HepG2 (cell line): ENCODE results near the gene EIF4H. TPM values are rescaled to one million over a fixed set of nuclear protein-coding genes. Genes with fewer than 3 reads are reported as not detected.

Experiments used
- ATAC-seq: fragments of 200-7000 bp; cut with Tn5 transposase; 3 replicates; pipeline ENCODE4 v1.9.1; 2020; ENCODE audit warnings: mild to moderate bottlenecking, moderate library complexity
- BruUV-seq: library from RNA; stranded (reverse); fragments of 400-500 nt; replicated peaks from 2 replicates; lab custom pipeline; 2021; lab: Mats Ljungman, UMichigan
- CTCF ChIA-PET: fragments of 300-600 bp; formaldehyde crosslinking; extraction: SDS; loops from one replicate; lab custom pipeline; 2021; ENCODE audit warnings: low total read pairs, inconsistent platforms, low intra/inter-chr PET ratio; lab: Yijun Ruan, JAX
- POLR2A ChIA-PET: fragments of 350-600 bp; sonication (Branson Sonifier 250); formaldehyde crosslinking; loops from one replicate; lab custom pipeline; 2020; ENCODE audit warnings: antibody characterized with exemption, inconsistent platforms; lab: Yijun Ruan, JAX
- DNase-seq: peaks from one replicate; pipeline ENCODE4 v3.0.0-alpha.2; 2015; ENCODE audit warnings: low spot score
- FAIRE-seq: peaks from 3 replicates; lab custom pipeline; 2011; peaks lifted over from hg19 to GRCh38; lab: Jason Lieb, UNC
- H2AFZ ChIP-seq: one replicate; pipeline ENCODE4 v1.6.1; 2011; ENCODE audit warnings: low read length, inconsistent platforms
- H3K27ac ChIP-seq: fragments of 300-600 bp; 3 replicates; pipeline ENCODE4 v1.8.0; 2011; ENCODE audit warnings: mixed run types, mild to moderate bottlenecking, mixed read lengths, low read length, inconsistent platforms; ENCODE audit not compliant: insufficient read depth; ENCODE audit errors: extremely low read length
- H3K27me3 ChIP-seq, 2 experiments: fragments of 200-600 bp in 1 of 2; 2 replicates in 1 of 2; 3 replicates in 1 of 2; pipeline versions ENCODE4 v1.6.0 to v1.8.0; 2011; ENCODE audit warnings: low read length in 2 of 2, mild to moderate bottlenecking in 2 of 2, moderate library complexity in 2 of 2, inconsistent platforms in 1 of 2; ENCODE audit not compliant: insufficient read depth in 2 of 2, control insufficient read depth in 1 of 2
- H3K36me3 ChIP-seq, 2 experiments: fragments of 200-600 bp in 1 of 2; replicated peaks in 1 of 2; 2 replicates in 1 of 2; 3 replicates in 1 of 2; pipeline versions ENCODE4 v1.5.1 to v1.8.0; 2011; ENCODE audit warnings: low read length in 2 of 2, inconsistent platforms in 1 of 2; ENCODE audit not compliant: insufficient read depth in 2 of 2, control insufficient read depth in 1 of 2
- H3K4me1 ChIP-seq: 2 replicates; pipeline ENCODE4 v1.5.1; 2012; ENCODE audit warnings: low read length, inconsistent platforms; ENCODE audit not compliant: insufficient read depth
- H3K4me2 ChIP-seq: 2 replicates; pipeline ENCODE4 v1.6.0; 2011; ENCODE audit warnings: low read depth, low read length, inconsistent platforms
- H3K4me3 ChIP-seq, 3 experiments: fragments of 200-600 bp in 1 of 3; sonication (generic), shearing (Covaris generic) in 1 of 3; replicated peaks in 1 of 3; 2 replicates each; pipeline ENCODE4 v1.5.1; 2011 to 2016; ENCODE audit warnings: low read length in 3 of 3, inconsistent platforms in 2 of 3, low read depth in 2 of 3, mild to moderate bottlenecking in 2 of 3, control low read depth in 1 of 3, mixed read lengths in 1 of 3; ENCODE audit not compliant: insufficient read depth in 1 of 3
- H3K79me2 ChIP-seq: one replicate; pipeline ENCODE4 v1.6.1; 2011; ENCODE audit warnings: low read length, inconsistent platforms; ENCODE audit not compliant: insufficient read depth
- H3K9ac ChIP-seq: 2 replicates; pipeline ENCODE4 v1.6.0; 2011; ENCODE audit warnings: mild to moderate bottlenecking, low read depth, low read length, inconsistent platforms; ENCODE audit not compliant: insufficient read depth
- H3K9me3 ChIP-seq: 2 replicates; pipeline ENCODE4 v1.5.1; 2012; ENCODE audit warnings: mild to moderate bottlenecking, low read length
- H4K20me1 ChIP-seq: 2 replicates; pipeline ENCODE4 v1.6.0; 2011; ENCODE audit warnings: inconsistent platforms, mild to moderate bottlenecking, low read length, moderate library complexity; ENCODE audit not compliant: insufficient read depth
- AGO2 ChIP-seq: fragments of 200-400 bp; formaldehyde crosslinking; optimal IDR thresholded peaks from 2 replicates; pipeline ENCODE3; 2017; ENCODE audit warnings: mild to moderate bottlenecking, low read depth, low read length, moderate library complexity
- ELF3 ChIP-seq: IDR thresholded peaks from 2 replicates; pipeline ENCODE4 v1.6.1; 2016; ENCODE audit warnings: missing genetic modification reagents, missing compliant biosample characterization
- GATAD1 ChIP-seq: IDR thresholded peaks from 2 replicates; pipeline ENCODE4 v1.6.1; 2016; ENCODE audit warnings: missing genetic modification reagents, missing compliant biosample characterization
- HNF4A ChIP-seq: sonication (generic); formaldehyde crosslinking; IDR thresholded peaks from 2 replicates; pipeline ENCODE4 v1.4.0; 2020; ENCODE audit warnings: missing genetic modification reagents
- HOXA9 ChIP-seq: sonication (generic); formaldehyde crosslinking; IDR thresholded peaks from 2 replicates; pipeline ENCODE4 v1.8.1; 2022; ENCODE audit warnings: missing genetic modification reagents, mild to moderate bottlenecking, moderate library complexity, borderline replicate concordance
- HOXD1 ChIP-seq: sonication (generic); formaldehyde crosslinking; IDR thresholded peaks from 2 replicates; pipeline ENCODE4 v1.5.0; 2020; ENCODE audit warnings: missing genetic modification reagents
- PHB2 ChIP-seq: fragments of 450-650 bp; IDR thresholded peaks from 2 replicates; pipeline ENCODE4 v1.6.1; 2018; ENCODE audit not compliant: partially characterized antibody
- RBAK ChIP-seq: sonication (generic); formaldehyde crosslinking; IDR thresholded peaks from 2 replicates; pipeline ENCODE4 v1.5.1; 2020; ENCODE audit warnings: mild to moderate bottlenecking, missing genetic modification reagents
- SMAD3 ChIP-seq: sonication (generic); formaldehyde crosslinking; IDR thresholded peaks from 2 replicates; pipeline ENCODE4 v1.4.0; 2020; ENCODE audit warnings: missing genetic modification reagents
- SP140L ChIP-seq: sonication (generic); formaldehyde crosslinking; IDR thresholded peaks from 2 replicates; pipeline ENCODE4 v1.4.0; 2020; ENCODE audit warnings: missing genetic modification reagents, borderline replicate concordance
- SP4 ChIP-seq: sonication (generic); formaldehyde crosslinking; IDR thresholded peaks from 2 replicates; pipeline ENCODE4 v1.8.1; 2023; ENCODE audit warnings: mild to moderate bottlenecking, missing genetic modification reagents
- TP53 ChIP-seq: sonication (generic); formaldehyde crosslinking; conservative IDR thresholded peaks from 2 replicates; pipeline ENCODE4 v1.4.0; 2020; ENCODE audit warnings: missing genetic modification reagents
- ZFY ChIP-seq: sonication (generic); formaldehyde crosslinking; IDR thresholded peaks from 2 replicates; pipeline ENCODE4 v1.4.0; 2020; ENCODE audit warnings: missing genetic modification reagents
- WGBS: methylation state at CpG from one replicate; pipeline ENCODE4 v1.1.6; 2017; ENCODE audit warnings: low lambda C conversion rate; 5-methylcytosine and 5-hydroxymethylcytosine counted together
- in situ Hi-C: cut with HindIII; loops from 2 replicates; pipeline ENCODE4 v1.10.0; 2017; ENCODE audit warnings: low pct_unique_long_range_greater_than_20kb; ENCODE audit not compliant: extremely low pct_ligation_motif_present
- intact Hi-C: fragments of 100-400 bp; cut with micrococcal nuclease; formaldehyde crosslinking; loops from one replicate; pipeline ENCODE4 v1.10.0; 2022; ENCODE audit not compliant: unreplicated experiment
- polyA plus RNA-seq, 8 experiments: library from polyadenylated mRNA; depleted of rRNA in 3 of 8; stranded (reverse) in 7 of 8; unstranded in 1 of 8; fragments of >200 nt; fragmentation: Illumina TruSeq in 4 of 8; extraction: Trizol in 4 of 8; gene quantifications; 2 replicates each; pipeline versions ENCODE4 v1.2.1 to v1.2.3, GENCODE V29; 2011 to 2016; ENCODE audit warnings: low read depth in 4 of 8, missing spikeins in 1 of 8, mixed read lengths in 1 of 8; ENCODE audit not compliant: insufficient read depth in 1 of 8
- total RNA-seq, 5 experiments: library from RNA; depleted of rRNA; stranded (reverse); fragments of >200 nt; fragmentation: Illumina TruSeq; extraction: Trizol; gene quantifications; 2 replicates each; pipeline ENCODE4 v1.2.3, GENCODE V29; 2016; ENCODE audit warnings: low read depth in 1 of 5
- TF ChIP-seq, protein P1 (sequence below): sonication (generic); formaldehyde crosslinking; IDR thresholded peaks from 2 replicates; pipeline ENCODE4 v1.4.0; 2020; ENCODE audit warnings: missing genetic modification reagents, borderline replicate concordance
- TF ChIP-seq, protein P2 (sequence below): sonication (generic); formaldehyde crosslinking; IDR thresholded peaks from 2 replicates; pipeline ENCODE4 v1.9.0; 2021; ENCODE audit warnings: missing genetic modification reagents, borderline replicate concordance
- TF ChIP-seq, protein P3 (sequence below): sonication (generic); formaldehyde crosslinking; IDR thresholded peaks from 2 replicates; pipeline ENCODE4 v1.4.0; 2020; ENCODE audit warnings: missing genetic modification reagents
- TF ChIP-seq, protein P4 (sequence below): sonication (generic); formaldehyde crosslinking; IDR thresholded peaks from 2 replicates; pipeline ENCODE4 v1.8.0; 2022; ENCODE audit warnings: low read depth, missing genetic modification reagents

The EIF4H gene
- total and polyA plus RNA-seq, 2 of the 13 experiments (the other 11 are each of a cell fraction or from before 2014, with no cell fraction given), result 232 to 321 TPM

DNA sequence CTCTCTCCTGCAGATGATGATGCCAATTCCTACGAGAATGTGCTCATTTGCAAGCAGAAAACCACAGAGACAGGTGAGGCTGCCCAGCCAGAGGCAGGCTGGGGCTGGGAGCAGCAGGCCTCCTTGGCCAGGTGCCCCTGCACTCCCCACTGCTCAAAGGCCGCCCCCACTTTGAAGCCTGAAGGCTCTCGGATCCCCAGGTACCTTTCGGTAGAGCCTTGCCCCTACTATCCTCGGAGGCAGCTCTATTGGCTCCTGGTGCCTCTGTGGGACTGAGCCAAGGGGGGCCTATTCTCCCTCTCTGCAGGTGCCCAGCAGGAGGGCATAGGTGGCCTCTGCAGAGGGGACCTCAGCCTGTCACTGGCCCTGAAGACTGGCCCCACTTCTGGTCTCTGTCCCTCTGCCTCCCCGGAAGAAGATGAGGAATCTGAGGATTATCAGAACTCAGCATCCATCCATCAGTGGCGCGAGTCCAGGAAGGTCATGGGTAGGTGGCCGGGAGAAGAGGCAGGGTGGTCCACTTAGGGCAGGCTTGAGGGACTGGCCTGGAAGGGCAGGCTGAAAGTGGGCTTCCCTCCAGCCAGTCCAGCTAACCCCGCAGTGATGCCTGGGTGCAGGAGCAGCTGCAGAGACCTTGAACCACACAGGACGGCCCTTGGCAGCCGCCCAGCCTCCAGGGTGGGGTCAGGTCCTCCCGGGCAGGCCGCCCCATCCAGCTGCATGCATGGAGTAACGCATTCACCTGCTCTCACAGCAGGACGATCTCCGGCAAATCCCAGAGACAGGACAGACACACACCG is 49.8 kb downstream of the EIF4H start:
- ChIA-PET CTCF (no interaction called here), POLR2A (no interaction called here)
- Histone ChIP-seq H3K4me2 (no peak overlapping the region), H3K79me2 (no peaks in the 10 kb centered on the region), H3K36me3 (peaks cover 0 to 5% of the 10 kb centered on the region in 2 experiments; a peak in 2 of 5 replicates), H3K9me3 (no peaks in the 10 kb centered on the region), H3K27ac (no peak overlapping the region), H2AFZ (no peak overlapping the region), H4K20me1 (no peaks in the 10 kb centered on the region), H3K4me1 (peaks cover 20% of the 10 kb centered on the region), H3K4me3 (no peak overlapping the region), H3K9ac (no peak overlapping the region), H3K27me3 (no peaks in the 10 kb centered on the region)
- DNase-seq, result no peak
- in situ Hi-C loops, result loop anchor here (25.0 kb wide), 1 partner anchor 338 kb away; no protein-coding TSS in a partner anchor
- BruUV-seq, result no TSS peak
- 69% methylated on average over 7 of the region's 18 CpGs for whole genome bisulfite sequencing
- ATAC-seq, result no peak; the same call in 2 of the 3 replicates
- intact Hi-C loops, result no loop called here
- no peak for FAIRE-seq
- TF ChIP-seq HOXA9 (CRISPR knock-in tag) (no peak), SP140L (no peak), HNF4A (CRISPR knock-in tag) (0 out of 2 replicates have a peak, but pooled peaks have one; percentile 5), SMAD3 (CRISPR knock-in tag) (no peak), ZFY (CRISPR knock-in tag) (no peak), SP4 (CRISPR knock-in tag) (no peak), HOXD1 (CRISPR knock-in tag) (no peak), GATAD1 (CRISPR knock-in tag) (no peak), AGO2 (peak; percentile 62), TP53 (no peak), PHB2 (no peak), RBAK (CRISPR knock-in tag) (no peak), ELF3 (CRISPR knock-in tag) (no peak)
- TF ChIP-seq, protein P1, sequence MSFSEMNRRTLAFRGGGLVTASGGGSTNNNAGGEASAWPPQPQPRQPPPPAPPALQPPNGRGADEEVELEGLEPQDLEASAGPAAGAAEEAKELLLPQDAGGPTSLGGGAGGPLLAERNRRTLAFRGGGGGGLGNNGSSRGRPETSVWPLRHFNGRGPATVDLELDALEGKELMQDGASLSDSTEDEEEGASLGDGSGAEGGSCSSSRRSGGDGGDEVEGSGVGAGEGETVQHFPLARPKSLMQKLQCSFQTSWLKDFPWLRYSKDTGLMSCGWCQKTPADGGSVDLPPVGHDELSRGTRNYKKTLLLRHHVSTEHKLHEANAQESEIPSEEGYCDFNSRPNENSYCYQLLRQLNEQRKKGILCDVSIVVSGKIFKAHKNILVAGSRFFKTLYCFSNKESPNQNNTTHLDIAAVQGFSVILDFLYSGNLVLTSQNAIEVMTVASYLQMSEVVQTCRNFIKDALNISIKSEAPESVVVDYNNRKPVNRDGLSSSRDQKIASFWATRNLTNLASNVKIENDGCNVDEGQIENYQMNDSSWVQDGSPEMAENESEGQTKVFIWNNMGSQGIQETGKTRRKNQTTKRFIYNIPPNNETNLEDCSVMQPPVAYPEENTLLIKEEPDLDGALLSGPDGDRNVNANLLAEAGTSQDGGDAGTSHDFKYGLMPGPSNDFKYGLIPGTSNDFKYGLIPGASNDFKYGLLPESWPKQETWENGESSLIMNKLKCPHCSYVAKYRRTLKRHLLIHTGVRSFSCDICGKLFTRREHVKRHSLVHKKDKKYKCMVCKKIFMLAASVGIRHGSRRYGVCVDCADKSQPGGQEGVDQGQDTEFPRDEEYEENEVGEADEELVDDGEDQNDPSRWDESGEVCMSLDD (CRISPR knock-in tag), result no peak
- TF ChIP-seq, protein P2, sequence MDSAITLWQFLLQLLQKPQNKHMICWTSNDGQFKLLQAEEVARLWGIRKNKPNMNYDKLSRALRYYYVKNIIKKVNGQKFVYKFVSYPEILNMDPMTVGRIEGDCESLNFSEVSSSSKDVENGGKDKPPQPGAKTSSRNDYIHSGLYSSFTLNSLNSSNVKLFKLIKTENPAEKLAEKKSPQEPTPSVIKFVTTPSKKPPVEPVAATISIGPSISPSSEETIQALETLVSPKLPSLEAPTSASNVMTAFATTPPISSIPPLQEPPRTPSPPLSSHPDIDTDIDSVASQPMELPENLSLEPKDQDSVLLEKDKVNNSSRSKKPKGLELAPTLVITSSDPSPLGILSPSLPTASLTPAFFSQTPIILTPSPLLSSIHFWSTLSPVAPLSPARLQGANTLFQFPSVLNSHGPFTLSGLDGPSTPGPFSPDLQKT (CRISPR knock-in tag), result no peak
- TF ChIP-seq, protein P3, sequence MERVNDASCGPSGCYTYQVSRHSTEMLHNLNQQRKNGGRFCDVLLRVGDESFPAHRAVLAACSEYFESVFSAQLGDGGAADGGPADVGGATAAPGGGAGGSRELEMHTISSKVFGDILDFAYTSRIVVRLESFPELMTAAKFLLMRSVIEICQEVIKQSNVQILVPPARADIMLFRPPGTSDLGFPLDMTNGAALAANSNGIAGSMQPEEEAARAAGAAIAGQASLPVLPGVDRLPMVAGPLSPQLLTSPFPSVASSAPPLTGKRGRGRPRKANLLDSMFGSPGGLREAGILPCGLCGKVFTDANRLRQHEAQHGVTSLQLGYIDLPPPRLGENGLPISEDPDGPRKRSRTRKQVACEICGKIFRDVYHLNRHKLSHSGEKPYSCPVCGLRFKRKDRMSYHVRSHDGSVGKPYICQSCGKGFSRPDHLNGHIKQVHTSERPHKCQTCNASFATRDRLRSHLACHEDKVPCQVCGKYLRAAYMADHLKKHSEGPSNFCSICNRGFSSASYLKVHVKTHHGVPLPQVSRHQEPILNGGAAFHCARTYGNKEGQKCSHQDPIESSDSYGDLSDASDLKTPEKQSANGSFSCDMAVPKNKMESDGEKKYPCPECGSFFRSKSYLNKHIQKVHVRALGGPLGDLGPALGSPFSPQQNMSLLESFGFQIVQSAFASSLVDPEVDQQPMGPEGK (CRISPR knock-in tag), result peak; percentile 72
- TF ChIP-seq, protein P4, sequence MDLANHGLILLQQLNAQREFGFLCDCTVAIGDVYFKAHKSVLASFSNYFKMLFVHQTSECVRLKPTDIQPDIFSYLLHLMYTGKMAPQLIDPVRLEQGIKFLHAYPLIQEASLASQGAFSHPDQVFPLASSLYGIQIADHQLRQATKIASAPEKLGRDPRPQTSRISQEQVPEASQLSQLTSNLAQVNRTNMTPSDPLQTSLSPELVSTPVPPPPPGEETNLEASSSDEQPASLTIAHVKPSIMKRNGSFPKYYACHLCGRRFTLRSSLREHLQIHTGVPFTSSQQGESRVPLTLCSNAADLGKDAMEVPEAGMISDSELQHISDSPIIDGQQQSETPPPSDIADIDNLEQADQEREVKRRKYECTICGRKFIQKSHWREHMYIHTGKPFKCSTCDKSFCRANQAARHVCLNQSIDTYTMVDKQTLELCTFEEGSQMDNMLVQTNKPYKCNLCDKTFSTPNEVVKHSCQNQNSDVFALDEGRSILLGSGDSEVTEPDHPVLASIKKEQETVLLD (CRISPR knock-in tag), result no peak
